HepG2 (cell line): ENCODE data around the gene COA3. TPM values are rescaled to one million over a fixed set of nuclear protein-coding genes. Genes with fewer than 3 reads are reported as not detected.
A peak's percentile ranks its signal among the peaks of the same experiment; 100 is the strongest.

ENCODE experiments used
- ARID3A ChIP-seq: IDR thresholded peaks from 2 replicates; pipeline ENCODE4 v1.6.1; 2012; ENCODE audit warnings: low read depth, low read length, improper control_type of control experiment
- CREB1 ChIP-seq, 2 experiments: fragments of 450-650 bp in 1 of 2; IDR thresholded peaks; 2 replicates each; pipeline ENCODE4 v1.6.1; 2016 to 2017; ENCODE audit warnings: control low read depth in 1 of 2, mild to moderate bottlenecking in 1 of 2, missing compliant biosample characterization in 1 of 2, missing genetic modification characterization in 1 of 2
- EEA1 ChIP-seq: sonication (generic); formaldehyde crosslinking; IDR thresholded peaks from 2 replicates; pipeline ENCODE4 v1.5.1; 2020; ENCODE audit warnings: mild to moderate bottlenecking, missing genetic modification reagents, borderline replicate concordance
- FOXK2 ChIP-seq: fragments of 450-650 bp; IDR thresholded peaks from 2 replicates; pipeline ENCODE4 v1.6.1; 2016
- HNF1A ChIP-seq, 2 experiments: sonication (generic) in 1 of 2; formaldehyde crosslinking in 1 of 2; IDR thresholded peaks; 2 replicates each; pipeline versions ENCODE4 v1.4.0 to v1.6.1; 2016 to 2020; ENCODE audit warnings: borderline replicate concordance in 1 of 2, low read depth in 1 of 2, mild to moderate bottlenecking in 1 of 2, missing genetic modification reagents in 1 of 2
- NONO ChIP-seq, 2 experiments: fragments of 450-650 bp in 1 of 2; sonication (generic) in 1 of 2; formaldehyde crosslinking in 1 of 2; IDR thresholded peaks in 1 of 2; conservative IDR thresholded peaks in 1 of 2; 2 replicates each; pipeline versions ENCODE4 v1.6.1 to v1.8.0; 2017 to 2022; ENCODE audit warnings: mild to moderate bottlenecking in 1 of 2, missing genetic modification reagents in 1 of 2, moderate library complexity in 1 of 2
- PHF5A ChIP-seq: IDR thresholded peaks from one replicate; pipeline ENCODE4 v1.6.1; 2018; ENCODE audit warnings: low read depth, missing genetic modification reagents; ENCODE audit not compliant: unreplicated experiment
- RCOR2 ChIP-seq: IDR thresholded peaks from 2 replicates; pipeline ENCODE4 v1.6.1; 2016; ENCODE audit warnings: missing biosample characterization, missing genetic modification reagents
- SALL1 ChIP-seq: sonication (generic); formaldehyde crosslinking; IDR thresholded peaks from 2 replicates; pipeline ENCODE4 v1.8.0; 2022; ENCODE audit warnings: mild to moderate bottlenecking, missing genetic modification reagents
- ZNF142 ChIP-seq: sonication (generic); formaldehyde crosslinking; IDR thresholded peaks from 2 replicates; pipeline ENCODE4 v1.4.0; 2020; ENCODE audit warnings: missing genetic modification reagents
- ZNF33B ChIP-seq: sonication (generic); formaldehyde crosslinking; IDR thresholded peaks from 2 replicates; pipeline ENCODE4 v1.5.1; 2020; ENCODE audit warnings: mild to moderate bottlenecking, missing genetic modification reagents
- polyA plus RNA-seq, 8 experiments: library from polyadenylated mRNA; depleted of rRNA in 3 of 8; stranded (reverse) in 7 of 8; unstranded in 1 of 8; fragments of >200 nt; fragmentation: Illumina TruSeq in 4 of 8; extraction: Trizol in 4 of 8; gene quantifications; 2 replicates each; pipeline versions ENCODE4 v1.2.1 to v1.2.3, GENCODE V29; 2011 to 2016; ENCODE audit warnings: low read depth in 4 of 8, missing spikeins in 1 of 8, mixed read lengths in 1 of 8; ENCODE audit not compliant: insufficient read depth in 1 of 8
- total RNA-seq, 5 experiments: library from RNA; depleted of rRNA; stranded (reverse); fragments of >200 nt; fragmentation: Illumina TruSeq; extraction: Trizol; gene quantifications; 2 replicates each; pipeline ENCODE4 v1.2.3, GENCODE V29; 2016; ENCODE audit warnings: low read depth in 1 of 5

Gene COA3
- total and polyA plus RNA-seq, 2 of the 13 experiments (the other 11 are each of a cell fraction or from before 2014, with no cell fraction given) = 133 to 202 TPM

GRCh38 chr17:42797067-42798007, 1.2 kb downstream of the COA3 start (continued):
- TF ChIP-seq ZNF142 (CRISPR knock-in tag) (peak; percentile 68; the same call in 1 of the 2 replicates), PHF5A (no peak), ARID3A (no peak), FOXK2 (no peak), CREB1 (IDR thresholded peaks at IDR 0.05) (no peak), CREB1 (CRISPR knock-in tag; IDR thresholded peaks at IDR 0.05) (peak; percentile 45; the same call in 1 of the 2 replicates), EEA1 (CRISPR knock-in tag) (no peak; the same call in 1 of the 2 replicates), NONO (IDR thresholded peaks at IDR 0.05) (no peak), NONO (CRISPR knock-in tag; conservative IDR thresholded peaks at IDR 0.05) (no peak), HNF1A (IDR thresholded peaks at IDR 0.05; ENCODE audit: low read depth) (peak; percentile 93), HNF1A (CRISPR knock-in tag; IDR thresholded peaks at IDR 0.05; ENCODE audit: borderline replicate concordance) (peak; percentile 89), SALL1 (CRISPR knock-in tag) (no peak), ZNF33B (CRISPR knock-in tag) (no peak), RCOR2 (no peak)
